ENCODE data around the gene CCDC148.

Gene CCDC148

GRCh38 chr2:158495175-158495574 is 38.6 kb upstream of the CCDC148 start:
- no peaks in the 10 kb centered on the region for H3K36me3 ChIP-seq (ENCODE audit: control insufficient read depth, insufficient read depth, low read length)

GRCh38 chr2:158493458-158493857 is 36.9 kb upstream of the CCDC148 start:
- no peak overlapping the region for H3K4me3 ChIP-seq (ENCODE audit: low read depth, low read length)
- H3K9me3 ChIP-seq (ENCODE audit: control insufficient read depth, insufficient read depth, low read length) = no peaks in the 10 kb centered on the region
- H3K27me3 ChIP-seq (ENCODE audit: control insufficient read depth, insufficient read depth, low read length) = no peaks in the 10 kb centered on the region
- H3K27ac ChIP-seq (ENCODE audit: low read depth, low read length) = no peak overlapping the region
- no peak overlapping the region for H3K9ac ChIP-seq (ENCODE audit: low read depth, low read length)
- H3K36me3 ChIP-seq (ENCODE audit: control insufficient read depth, insufficient read depth, low read length) = no peaks in the 10 kb centered on the region
- H3K4me1 ChIP-seq (ENCODE audit: control insufficient read depth, insufficient read depth, low read length) = peaks cover 53% of the 10 kb centered on the region

More at GRCh38 chr2:158495175-158495574, 38.6 kb upstream of the CCDC148 start:
- no peak overlapping the region for H3K9ac ChIP-seq (ENCODE audit: low read depth, low read length)
- peaks cover 37% of the 10 kb centered on the region for H3K4me1 ChIP-seq (ENCODE audit: control insufficient read depth, insufficient read depth, low read length)
- no peaks in the 10 kb centered on the region for H3K27me3 ChIP-seq (ENCODE audit: control insufficient read depth, insufficient read depth, low read length)
- H3K9me3 ChIP-seq (ENCODE audit: control insufficient read depth, insufficient read depth, low read length) = no peaks in the 10 kb centered on the region
- no peak overlapping the region for H3K4me3 ChIP-seq (ENCODE audit: low read depth, low read length)
- no peak overlapping the region for H3K27ac ChIP-seq (ENCODE audit: low read depth, low read length)

- Histone ChIP-seq H3K27me3 (ENCODE audit: control insufficient read depth, insufficient read depth, low read length) (no peaks in the 10 kb centered on the region), H3K27ac (ENCODE audit: low read depth, low read length) (no peak overlapping the region), H3K36me3 (ENCODE audit: control insufficient read depth, insufficient read depth, low read length) (no peaks in the 10 kb centered on the region), H3K9ac (ENCODE audit: low read depth, low read length) (no peak overlapping the region), H3K4me3 (ENCODE audit: low read depth, low read length) (no peak overlapping the region), H3K4me1 (ENCODE audit: control insufficient read depth, insufficient read depth, low read length) (peaks cover 55% of the 10 kb centered on the region), H3K9me3 (ENCODE audit: control insufficient read depth, insufficient read depth, low read length) (no peaks in the 10 kb centered on the region)
These were observed 34.5 kb upstream of the CCDC148 start for GRCh38 chr2:158491072-158491471.

GRCh38 chr2:158489366-158490112 is 33.0 kb upstream of the CCDC148 start:
- no peaks in the 10 kb centered on the region for H3K9me3 ChIP-seq (ENCODE audit: control insufficient read depth, insufficient read depth, low read length)
- H3K9ac ChIP-seq (ENCODE audit: low read depth, low read length) = no peak overlapping the region
- peak overlapping the region; percentile 82 for H3K27ac ChIP-seq (ENCODE audit: low read depth, low read length)
- H3K4me1 ChIP-seq (ENCODE audit: control insufficient read depth, insufficient read depth, low read length) = peaks cover 67% of the 10 kb centered on the region
- no peaks in the 10 kb centered on the region for H3K36me3 ChIP-seq (ENCODE audit: control insufficient read depth, insufficient read depth, low read length)
- no peaks in the 10 kb centered on the region for H3K27me3 ChIP-seq (ENCODE audit: control insufficient read depth, insufficient read depth, low read length)
- H3K4me3 ChIP-seq (ENCODE audit: low read depth, low read length) = peak overlapping the region; percentile 33; the same call in 1 of the 2 replicates

GRCh38 chr2:158488442-158489216 is 32.1 kb upstream of the CCDC148 start:
- H3K27me3 ChIP-seq (ENCODE audit: control insufficient read depth, insufficient read depth, low read length) = no peaks in the 10 kb centered on the region
- H3K36me3 ChIP-seq (ENCODE audit: control insufficient read depth, insufficient read depth, low read length) = no peaks in the 10 kb centered on the region
- H3K9ac ChIP-seq (ENCODE audit: low read depth, low read length) = no peak overlapping the region
- H3K4me1 ChIP-seq (ENCODE audit: control insufficient read depth, insufficient read depth, low read length) = peaks cover 69% of the 10 kb centered on the region
- no peak overlapping the region for H3K4me3 ChIP-seq (ENCODE audit: low read depth, low read length)
- H3K9me3 ChIP-seq (ENCODE audit: control insufficient read depth, insufficient read depth, low read length) = no peaks in the 10 kb centered on the region
- H3K27ac ChIP-seq (ENCODE audit: low read depth, low read length) = no peak overlapping the region

GRCh38 chr2:158487419-158487818 is 30.9 kb upstream of the CCDC148 start:
- H3K36me3 ChIP-seq (ENCODE audit: control insufficient read depth, insufficient read depth, low read length) = no peaks in the 10 kb centered on the region
- H3K27me3 ChIP-seq (ENCODE audit: control insufficient read depth, insufficient read depth, low read length) = no peaks in the 10 kb centered on the region
- H3K9ac ChIP-seq (ENCODE audit: low read depth, low read length) = no peak overlapping the region
- no peak overlapping the region for H3K4me3 ChIP-seq (ENCODE audit: low read depth, low read length)
- H3K9me3 ChIP-seq (ENCODE audit: control insufficient read depth, insufficient read depth, low read length) = no peaks in the 10 kb centered on the region
- peaks cover 65% of the 10 kb centered on the region for H3K4me1 ChIP-seq (ENCODE audit: control insufficient read depth, insufficient read depth, low read length)
- no peak overlapping the region for H3K27ac ChIP-seq (ENCODE audit: low read depth, low read length)

- H3K36me3 ChIP-seq (ENCODE audit: control insufficient read depth, insufficient read depth, low read length) = no peaks in the 10 kb centered on the region
- H3K9ac ChIP-seq (ENCODE audit: low read depth, low read length) = no peak overlapping the region
- H3K9me3 ChIP-seq (ENCODE audit: control insufficient read depth, insufficient read depth, low read length) = no peaks in the 10 kb centered on the region
- peaks cover 65% of the 10 kb centered on the region for H3K4me1 ChIP-seq (ENCODE audit: control insufficient read depth, insufficient read depth, low read length)
- no peaks in the 10 kb centered on the region for H3K27me3 ChIP-seq (ENCODE audit: control insufficient read depth, insufficient read depth, low read length)
- H3K4me3 ChIP-seq (ENCODE audit: low read depth, low read length) = no peak overlapping the region
- H3K27ac ChIP-seq (ENCODE audit: low read depth, low read length) = peak overlapping the region; percentile 5
These were observed 30.4 kb upstream of the CCDC148 start for GRCh38 chr2:158486970-158487325.

- H3K4me1 ChIP-seq (ENCODE audit: control insufficient read depth, insufficient read depth, low read length) = peaks cover 65% of the 10 kb centered on the region
- H3K9me3 ChIP-seq (ENCODE audit: control insufficient read depth, insufficient read depth, low read length) = no peaks in the 10 kb centered on the region
- no peaks in the 10 kb centered on the region for H3K27me3 ChIP-seq (ENCODE audit: control insufficient read depth, insufficient read depth, low read length)
- H3K36me3 ChIP-seq (ENCODE audit: control insufficient read depth, insufficient read depth, low read length) = no peaks in the 10 kb centered on the region
- no peak overlapping the region for H3K9ac ChIP-seq (ENCODE audit: low read depth, low read length)
- H3K27ac ChIP-seq (ENCODE audit: low read depth, low read length) = no peak overlapping the region
- H3K4me3 ChIP-seq (ENCODE audit: low read depth, low read length) = no peak overlapping the region
These were observed 29.8 kb upstream of the CCDC148 start for GRCh38 chr2:158486150-158486969.

- Histone ChIP-seq H3K4me1 (ENCODE audit: control insufficient read depth, insufficient read depth, low read length) (peaks cover 53% of the 10 kb centered on the region), H3K9ac (ENCODE audit: low read depth, low read length) (no peak overlapping the region), H3K36me3 (ENCODE audit: control insufficient read depth, insufficient read depth, low read length) (no peaks in the 10 kb centered on the region), H3K4me3 (ENCODE audit: low read depth, low read length) (no peak overlapping the region), H3K27me3 (ENCODE audit: control insufficient read depth, insufficient read depth, low read length) (no peaks in the 10 kb centered on the region), H3K9me3 (ENCODE audit: control insufficient read depth, insufficient read depth, low read length) (no peaks in the 10 kb centered on the region), H3K27ac (ENCODE audit: low read depth, low read length) (no peak overlapping the region)
These were observed 28.5 kb upstream of the CCDC148 start for GRCh38 chr2:158484892-158485556.

GRCh38 chr2:158482594-158482993 is 26.0 kb upstream of the CCDC148 start:
- H3K36me3 ChIP-seq (ENCODE audit: control insufficient read depth, insufficient read depth, low read length) = no peaks in the 10 kb centered on the region
- H3K4me1 ChIP-seq (ENCODE audit: control insufficient read depth, insufficient read depth, low read length) = peaks cover 30% of the 10 kb centered on the region
- no peak overlapping the region for H3K9ac ChIP-seq (ENCODE audit: low read depth, low read length)
- H3K27me3 ChIP-seq (ENCODE audit: control insufficient read depth, insufficient read depth, low read length) = no peaks in the 10 kb centered on the region
- H3K27ac ChIP-seq (ENCODE audit: low read depth, low read length) = no peak overlapping the region
- H3K9me3 ChIP-seq (ENCODE audit: control insufficient read depth, insufficient read depth, low read length) = no peaks in the 10 kb centered on the region
- no peak overlapping the region for H3K4me3 ChIP-seq (ENCODE audit: low read depth, low read length)

Data from HUES48 (cell line).